GM21447 (cell line): ENCODE results near the gene GLIPR1L1.
A peak's percentile ranks its signal among the peaks of the same experiment; 100 is the strongest.

Source experiments
- ATAC-seq: cut with Tn5 transposase; IDR thresholded peaks from one replicate; pipeline ENCODE4 v1.9.1; 2021; ENCODE audit not compliant: unreplicated experiment

GLIPR1L1 gene

DNA sequence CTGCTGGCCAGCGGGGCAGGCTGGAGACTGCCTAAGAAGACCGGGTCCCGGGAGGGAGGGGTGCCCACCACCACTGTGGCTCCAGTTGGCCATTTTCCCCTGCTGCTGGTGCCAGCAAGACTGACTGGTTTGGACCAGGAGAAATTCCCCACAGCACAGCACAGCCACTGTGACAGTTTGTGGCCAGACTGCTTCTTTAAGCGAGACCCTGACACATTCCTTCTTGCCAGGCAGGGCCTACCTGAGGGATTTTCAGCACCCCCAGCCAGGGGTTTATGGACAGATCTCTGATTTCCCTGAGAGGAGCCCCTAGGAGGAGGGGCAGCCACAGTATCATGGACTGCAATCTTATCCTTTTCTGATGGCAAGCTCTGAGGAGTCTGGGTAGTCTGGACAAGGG is 15.5 kb downstream of the GLIPR1L1 start:
- no peak for ATAC-seq

DNA sequence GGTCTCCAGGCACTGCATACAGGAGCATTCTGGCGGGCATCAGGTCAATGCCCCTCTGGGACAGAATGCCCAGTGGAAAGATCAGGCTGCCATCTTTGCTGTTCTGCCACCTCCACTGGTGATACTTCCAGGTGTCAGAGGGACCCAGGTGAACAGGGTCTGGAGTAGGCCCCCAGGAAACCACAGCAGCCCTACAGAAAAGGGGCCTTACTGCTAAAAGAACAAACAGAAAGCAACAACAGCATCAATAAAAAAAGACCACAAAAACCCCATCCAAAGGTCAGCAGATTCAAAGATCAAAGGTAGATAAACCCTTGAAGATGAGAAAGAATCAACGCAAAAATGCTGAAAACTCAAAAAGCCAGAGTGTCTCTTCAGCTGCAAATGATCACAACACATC is 15.9 kb downstream of the GLIPR1L1 start:
- ATAC-seq = no peak

DNA sequence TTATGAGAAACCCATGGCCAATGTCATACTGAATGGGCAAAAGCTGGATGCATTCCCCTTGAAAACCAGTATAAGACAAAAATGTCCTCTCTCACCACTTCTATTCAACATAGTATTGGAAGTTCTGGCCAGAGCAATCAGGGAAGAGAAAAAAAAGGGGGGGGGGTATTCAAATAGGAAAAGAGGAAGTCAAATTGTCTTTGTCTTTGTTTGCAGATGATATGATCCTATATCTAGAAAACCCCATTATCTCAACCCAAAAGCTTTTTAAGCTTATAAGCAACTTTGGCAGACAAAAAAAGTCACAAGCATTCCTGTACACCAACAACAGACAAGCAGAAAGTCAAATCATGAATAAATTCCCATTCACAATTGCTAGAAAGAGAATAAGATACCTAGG is 19.5 kb downstream of the GLIPR1L1 start:
- ATAC-seq = no peak

DNA sequence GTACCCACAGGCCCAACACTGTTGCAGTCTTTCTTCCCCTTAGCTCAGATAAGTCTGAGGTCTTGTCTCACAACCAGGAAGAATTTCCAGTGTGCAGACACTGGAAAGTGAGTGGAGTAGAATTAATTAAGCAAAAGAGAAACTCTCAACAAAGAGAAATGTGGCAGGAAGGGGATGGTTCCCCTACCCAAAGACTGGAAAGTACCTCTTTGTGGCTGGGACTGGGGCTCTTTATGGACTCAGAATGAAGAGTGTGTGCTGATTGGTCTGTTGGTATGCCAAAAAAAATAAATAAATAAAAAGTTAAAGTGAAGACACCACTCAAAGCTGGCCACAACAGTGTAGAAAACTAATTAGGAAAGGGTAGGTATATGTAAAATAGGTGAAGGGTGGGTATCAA is 26.4 kb downstream of the GLIPR1L1 start:
- no peak for ATAC-seq

DNA sequence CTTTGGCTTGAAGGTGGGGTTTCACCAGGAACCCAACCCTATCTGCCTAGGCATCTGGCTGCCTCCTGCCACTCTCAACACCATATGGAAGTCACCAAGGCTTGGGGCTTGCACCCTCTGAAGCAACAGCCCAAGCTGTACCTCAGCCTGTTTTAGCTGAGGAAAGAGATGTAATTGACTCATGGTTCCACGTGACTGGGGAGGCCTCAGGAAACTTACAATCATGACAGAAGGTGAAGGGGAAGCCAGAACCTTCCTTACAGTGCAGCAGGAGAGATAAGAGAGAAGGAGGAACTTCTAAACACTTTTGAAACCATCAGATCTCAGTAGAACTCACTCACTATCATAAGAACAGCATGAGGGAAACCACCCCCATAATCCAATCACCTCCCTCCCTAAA is 26.9 kb downstream of the GLIPR1L1 start:
- no peak for ATAC-seq

DNA sequence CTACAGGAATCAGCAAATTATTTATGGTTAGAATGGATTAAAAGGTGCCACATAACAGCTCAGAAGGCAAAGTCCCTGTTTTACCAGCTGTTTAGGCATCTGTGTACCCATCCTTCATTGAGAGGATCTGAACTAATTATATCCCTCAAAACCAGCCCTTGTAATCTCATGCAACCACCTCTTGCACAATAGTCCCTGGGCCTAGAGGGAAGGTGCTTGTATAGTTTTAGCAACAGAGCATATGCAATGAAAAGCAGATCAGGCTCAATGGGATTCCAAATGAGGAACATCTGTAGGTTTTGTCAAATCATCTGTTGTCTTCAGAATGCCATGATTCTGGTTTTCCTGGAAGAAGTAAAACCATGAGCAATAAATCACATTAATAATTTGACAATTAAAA is 30.4 kb downstream of the GLIPR1L1 start:
- no peak for ATAC-seq

GRCh38 chr12:75366629-75367028 is 32.2 kb downstream of the GLIPR1L1 start:
- peak; percentile 66 for ATAC-seq

- no peak for ATAC-seq
Measured at GRCh38 chr12:75374971-75375370, 40.5 kb downstream of the GLIPR1L1 start.

DNA sequence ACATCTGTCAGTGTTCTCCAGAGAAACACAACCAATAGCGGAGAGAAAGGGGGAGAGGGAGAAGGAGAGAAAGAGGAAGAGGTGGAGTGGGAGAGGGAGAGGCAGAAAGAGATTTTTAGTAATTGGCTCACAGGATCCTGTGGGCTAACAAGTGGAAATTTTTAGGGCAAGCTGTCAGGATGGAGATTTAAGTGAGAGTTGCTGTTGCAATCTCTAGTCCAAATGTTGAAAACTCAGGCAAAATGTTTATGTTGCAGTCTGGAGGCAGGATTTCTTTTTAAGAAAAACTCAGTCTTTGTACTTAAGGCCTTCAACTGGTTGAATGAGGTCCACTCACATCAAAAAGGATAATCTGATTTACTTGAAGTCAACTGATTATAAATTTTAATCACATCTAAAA is 43.9 kb downstream of the GLIPR1L1 start:
- ATAC-seq = no peak

DNA sequence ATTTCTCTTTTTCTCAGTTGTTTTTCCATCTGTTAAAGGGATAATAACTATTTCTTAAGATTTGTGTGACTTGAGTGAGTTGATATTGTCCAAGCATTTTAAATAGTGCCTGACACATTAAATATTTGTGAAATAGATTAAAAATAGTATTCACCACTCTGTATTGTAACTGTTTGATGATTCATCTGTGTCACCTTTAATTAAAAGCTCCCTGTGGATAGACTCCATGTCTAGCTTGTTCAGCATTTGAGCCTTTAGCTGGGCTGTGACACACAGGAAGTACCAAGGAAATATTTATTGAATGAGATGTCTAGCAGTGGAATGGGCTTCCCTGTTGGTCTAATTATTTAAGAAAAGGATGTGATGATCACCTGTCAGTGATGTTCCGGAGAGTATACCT is 54.6 kb downstream of the GLIPR1L1 start:
- no peak for ATAC-seq

GRCh38 chr12:75389706-75390105 is 55.2 kb downstream of the GLIPR1L1 start:
- no peak for ATAC-seq

DNA sequence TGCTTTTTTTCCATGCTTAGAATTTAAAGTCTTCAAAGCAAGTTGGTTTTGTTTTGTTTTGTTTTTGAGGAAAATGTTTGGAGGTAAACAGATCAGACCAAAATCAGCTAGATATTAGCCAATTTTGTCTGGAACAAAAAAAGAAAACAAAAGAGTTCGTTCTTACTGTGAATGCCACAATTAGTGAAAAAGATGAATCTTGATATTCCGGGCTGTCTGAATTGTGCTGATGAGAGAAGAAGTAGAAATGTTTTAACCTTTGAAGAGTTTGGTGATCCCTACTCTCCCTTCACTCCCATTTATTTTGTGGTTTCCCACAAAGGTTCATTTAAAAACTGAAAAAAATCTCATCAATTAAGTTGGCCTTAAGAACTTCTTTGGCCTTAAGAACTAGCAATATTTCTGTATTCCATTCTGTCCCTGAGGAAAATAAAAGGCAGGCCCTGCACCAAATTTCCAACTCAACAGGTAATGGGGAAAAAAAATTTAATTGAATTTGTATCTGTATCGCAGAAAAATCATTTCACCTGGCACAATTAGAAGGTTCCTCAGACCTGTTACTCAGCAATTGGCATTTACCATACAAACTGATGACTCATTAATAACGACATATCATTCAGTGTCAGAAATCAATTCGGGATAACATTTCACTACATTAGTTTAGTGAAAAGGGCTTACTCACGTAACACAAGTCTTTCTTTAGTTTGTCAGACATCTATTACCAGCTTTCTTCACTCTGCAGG is 55.9 kb downstream of the GLIPR1L1 start:
- ATAC-seq = peak; percentile 10

GRCh38 chr12:75390899-75391538 is 56.5 kb downstream of the GLIPR1L1 start, which contains the start of gene GLIPR1L2:
Gene GLIPR1L2 (plus strand): TSS chr12:75391089. CDS start chr12:75391117, 28 bp downstream.
- peak; percentile 92 for ATAC-seq

GRCh38 chr12:75404231-75404630 is 69.8 kb downstream of the GLIPR1L1 start:
- no peak for ATAC-seq

GRCh38 chr12:75407683-75408082 is 73.2 kb downstream of the GLIPR1L1 start:
- no peak for ATAC-seq

- ATAC-seq = no peak
Measured at GRCh38 chr12:75409830-75410229, 75.4 kb downstream of the GLIPR1L1 start.

GRCh38 chr12:75414671-75415070 is 80.2 kb downstream of the GLIPR1L1 start:
- no peak for ATAC-seq

GRCh38 chr12:75419841-75420240 is 85.4 kb downstream of the GLIPR1L1 start:
- ATAC-seq = no peak
